ENCODE results near the gene CADM1.

CADM1 gene

GRCh38 chr11:115363426-115363825 lies 140.8 kb downstream of the CADM1 start:
- in situ Hi-C loops (cut with MboI; ENCODE audit: low sequenced_read_pairs) = no loop called here

- in situ Hi-C loops (cut with MboI; ENCODE audit: low sequenced_read_pairs) = no loop called here
Observed at GRCh38 chr11:115362997-115363396, 141.2 kb downstream of the CADM1 start.

GRCh38 chr11:115361025-115361424 lies 143.2 kb downstream of the CADM1 start:
- in situ Hi-C loops (cut with MboI; ENCODE audit: low sequenced_read_pairs) = no loop called here

- in situ Hi-C loops (cut with MboI; ENCODE audit: low sequenced_read_pairs) = no loop called here
Observed at GRCh38 chr11:115360186-115360824, 143.9 kb downstream of the CADM1 start.

DNA sequence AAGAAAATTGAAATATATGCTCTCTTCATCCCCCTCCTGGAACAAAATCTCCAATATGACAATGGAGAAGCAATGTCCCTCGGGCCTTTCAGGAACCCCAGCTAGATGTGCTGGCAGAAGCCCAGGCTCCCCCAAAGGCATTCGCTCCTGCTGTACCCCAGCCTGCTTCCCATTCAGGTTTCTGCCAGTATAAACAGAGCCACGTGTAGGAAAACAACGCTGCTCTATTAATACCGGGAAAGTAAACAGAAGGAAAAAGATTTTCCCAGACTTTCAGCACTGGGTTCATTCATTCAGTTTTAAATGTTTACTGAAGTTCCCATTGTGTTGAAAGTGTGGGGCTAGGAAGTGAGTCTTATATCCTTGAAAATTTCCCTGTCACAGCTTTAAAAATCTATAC lies 147.1 kb downstream of the CADM1 start:
- in situ Hi-C loops (cut with MboI; ENCODE audit: low sequenced_read_pairs) = no loop called here

DNA sequence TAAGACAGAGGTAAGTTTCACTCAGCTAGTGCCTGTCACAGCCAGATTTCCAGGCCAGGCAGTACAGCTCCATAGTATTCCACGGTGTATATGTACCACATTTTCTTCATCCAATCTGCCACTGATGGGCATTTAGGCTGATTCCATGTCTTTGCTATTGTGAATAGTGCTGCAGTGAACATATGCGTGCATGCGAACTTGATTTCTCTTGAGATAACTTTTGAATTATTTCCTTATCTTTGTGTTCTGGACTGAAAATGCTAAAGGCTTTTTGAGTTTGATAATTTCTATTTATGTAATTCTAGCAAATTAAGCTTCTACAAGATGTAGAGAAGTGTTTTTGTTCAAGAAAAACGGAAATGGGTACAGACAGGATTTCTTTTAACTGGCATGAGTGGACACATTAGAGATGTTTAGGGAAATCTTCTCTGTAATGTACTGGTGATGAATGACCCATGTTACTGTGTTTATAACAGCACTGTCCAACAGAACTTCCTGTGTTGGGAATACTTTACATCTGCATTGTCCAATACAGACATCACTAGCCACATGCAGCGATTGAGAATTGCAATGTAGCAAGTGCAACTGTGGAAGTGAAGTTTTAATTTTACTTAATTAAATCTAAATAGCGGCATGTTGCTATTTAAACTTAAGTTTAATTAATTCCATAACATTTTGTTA lies 151.3 kb downstream of the CADM1 start:
- in situ Hi-C loops (cut with MboI; ENCODE audit: low sequenced_read_pairs) = no loop called here

GRCh38 chr11:115349335-115350017 lies 154.7 kb downstream of the CADM1 start:
- in situ Hi-C loops (cut with MboI; ENCODE audit: low sequenced_read_pairs) = loop anchor here (25.0 kb wide), 1 partner anchor 888 kb away; no protein-coding TSS in a partner anchor

- in situ Hi-C loops (cut with MboI; ENCODE audit: low sequenced_read_pairs) = loop anchor here (25.0 kb wide), 1 partner anchor 889 kb away; no protein-coding TSS in a partner anchor
Observed at GRCh38 chr11:115348416-115348815, 155.8 kb downstream of the CADM1 start.

- in situ Hi-C loops (cut with MboI; ENCODE audit: low sequenced_read_pairs) = loop anchor here (25.0 kb wide), 1 partner anchor 890 kb away; no protein-coding TSS in a partner anchor
Observed at GRCh38 chr11:115347106-115347505, 157.1 kb downstream of the CADM1 start.

- in situ Hi-C loops (cut with MboI; ENCODE audit: low sequenced_read_pairs) = loop anchor here (25.0 kb wide), 1 partner anchor 891 kb away; no protein-coding TSS in a partner anchor
Observed at GRCh38 chr11:115345840-115346239, 158.4 kb downstream of the CADM1 start.

GRCh38 chr11:115345361-115345760 lies 158.9 kb downstream of the CADM1 start:
- in situ Hi-C loops (cut with MboI; ENCODE audit: low sequenced_read_pairs) = loop anchor here (25.0 kb wide), 1 partner anchor 892 kb away; no protein-coding TSS in a partner anchor

DNA sequence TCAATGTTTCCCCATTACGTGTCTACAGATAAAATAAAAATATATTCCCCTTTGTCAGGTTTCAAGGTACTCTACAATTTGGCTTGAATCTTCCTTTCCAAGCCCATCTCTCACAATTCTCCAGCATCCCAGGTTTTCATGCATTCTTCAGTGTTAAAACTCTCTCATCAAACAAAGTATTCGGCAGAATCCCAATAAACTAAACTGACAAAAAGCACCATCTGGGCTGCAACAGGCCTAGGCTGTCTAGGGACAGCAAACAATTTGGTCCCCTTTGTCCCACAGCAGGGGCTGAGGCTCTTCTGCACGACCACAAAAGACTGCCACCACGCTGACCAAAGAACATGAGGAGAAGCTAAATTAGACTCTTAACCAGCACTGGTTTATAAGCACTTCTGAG lies 159.4 kb downstream of the CADM1 start:
- in situ Hi-C loops (cut with MboI; ENCODE audit: low sequenced_read_pairs) = loop anchor here (25.0 kb wide), 1 partner anchor 892 kb away; no protein-coding TSS in a partner anchor

GRCh38 chr11:115342142-115342541 lies 162.1 kb downstream of the CADM1 start:
- in situ Hi-C loops (cut with MboI; ENCODE audit: low sequenced_read_pairs) = loop anchor here (25.0 kb wide), 1 partner anchor 895 kb away; no protein-coding TSS in a partner anchor

DNA sequence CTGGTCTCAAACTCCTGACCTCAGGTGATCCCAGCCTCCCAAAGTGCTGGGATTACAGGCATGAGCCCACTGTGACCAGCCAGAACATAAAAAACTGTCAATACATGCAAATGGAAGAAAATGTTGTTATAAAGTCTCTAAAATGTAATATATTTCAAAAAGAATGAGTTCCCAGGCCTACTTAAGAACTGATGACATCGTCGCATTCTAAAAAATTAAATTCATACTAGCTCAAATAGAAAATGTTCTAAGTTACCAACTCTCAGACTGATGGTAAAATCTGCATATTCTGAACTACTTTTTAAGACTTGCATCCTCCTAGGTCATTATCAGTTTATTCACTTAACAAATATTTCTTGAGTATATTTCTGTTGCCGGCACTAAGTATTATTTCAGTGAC lies 163.3 kb downstream of the CADM1 start:
- in situ Hi-C loops (cut with MboI; ENCODE audit: low sequenced_read_pairs) = loop anchor here (25.0 kb wide), 1 partner anchor 896 kb away; no protein-coding TSS in a partner anchor

- in situ Hi-C loops (cut with MboI; ENCODE audit: low sequenced_read_pairs) = loop anchor here (25.0 kb wide), 1 partner anchor 899 kb away; no protein-coding TSS in a partner anchor
Observed at GRCh38 chr11:115338476-115338875, 165.7 kb downstream of the CADM1 start.

DNA sequence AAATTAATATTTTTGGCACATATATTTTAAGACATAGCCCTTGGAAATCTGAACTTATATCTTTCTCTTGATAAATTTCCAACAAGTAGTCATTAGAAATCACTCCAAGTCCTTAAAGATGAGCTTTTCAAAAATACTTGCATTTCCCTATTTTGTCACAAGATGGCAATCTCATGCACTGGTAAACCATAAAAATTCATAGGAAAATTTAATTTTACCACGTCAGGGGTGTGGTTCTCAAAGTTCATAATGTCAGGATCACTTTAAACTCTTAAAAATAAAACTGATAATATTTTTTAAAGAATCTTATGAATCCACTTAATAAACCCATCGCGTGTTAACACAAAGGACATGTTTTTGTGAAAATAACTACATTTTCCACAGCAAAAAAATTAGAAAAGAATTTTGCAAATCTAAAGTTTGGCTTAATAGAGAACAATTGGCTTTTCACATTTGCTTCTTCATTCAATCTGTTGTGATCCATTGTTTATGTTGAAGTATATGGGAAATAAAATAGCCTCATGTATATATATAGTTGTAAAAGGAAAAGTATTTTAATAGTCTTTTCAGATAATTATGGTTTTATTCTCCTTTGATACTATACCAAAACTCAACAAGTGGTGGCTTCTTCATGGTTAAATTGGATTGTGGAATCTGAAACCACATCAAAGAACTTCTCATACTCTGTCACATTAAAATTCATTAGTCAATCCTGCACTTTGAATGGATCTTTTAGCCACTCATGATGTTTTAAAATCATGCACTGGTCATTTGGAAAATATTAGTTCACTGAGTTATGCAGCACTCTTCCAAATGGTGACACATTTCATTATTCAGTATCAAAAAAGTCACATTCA lies 169.1 kb downstream of the CADM1 start:
- in situ Hi-C loops (cut with MboI; ENCODE audit: low sequenced_read_pairs) = loop anchor here (25.0 kb wide), 1 partner anchor 902 kb away; no protein-coding TSS in a partner anchor

- in situ Hi-C loops (cut with MboI; ENCODE audit: low sequenced_read_pairs) = loop anchor here (25.0 kb wide), 1 partner anchor 903 kb away; no protein-coding TSS in a partner anchor
Observed at GRCh38 chr11:115333949-115334348, 170.3 kb downstream of the CADM1 start.

- in situ Hi-C loops (cut with MboI; ENCODE audit: low sequenced_read_pairs) = loop anchor here (25.0 kb wide), 1 partner anchor 904 kb away; no protein-coding TSS in a partner anchor
Observed at GRCh38 chr11:115333121-115333520, 171.1 kb downstream of the CADM1 start.

DNA sequence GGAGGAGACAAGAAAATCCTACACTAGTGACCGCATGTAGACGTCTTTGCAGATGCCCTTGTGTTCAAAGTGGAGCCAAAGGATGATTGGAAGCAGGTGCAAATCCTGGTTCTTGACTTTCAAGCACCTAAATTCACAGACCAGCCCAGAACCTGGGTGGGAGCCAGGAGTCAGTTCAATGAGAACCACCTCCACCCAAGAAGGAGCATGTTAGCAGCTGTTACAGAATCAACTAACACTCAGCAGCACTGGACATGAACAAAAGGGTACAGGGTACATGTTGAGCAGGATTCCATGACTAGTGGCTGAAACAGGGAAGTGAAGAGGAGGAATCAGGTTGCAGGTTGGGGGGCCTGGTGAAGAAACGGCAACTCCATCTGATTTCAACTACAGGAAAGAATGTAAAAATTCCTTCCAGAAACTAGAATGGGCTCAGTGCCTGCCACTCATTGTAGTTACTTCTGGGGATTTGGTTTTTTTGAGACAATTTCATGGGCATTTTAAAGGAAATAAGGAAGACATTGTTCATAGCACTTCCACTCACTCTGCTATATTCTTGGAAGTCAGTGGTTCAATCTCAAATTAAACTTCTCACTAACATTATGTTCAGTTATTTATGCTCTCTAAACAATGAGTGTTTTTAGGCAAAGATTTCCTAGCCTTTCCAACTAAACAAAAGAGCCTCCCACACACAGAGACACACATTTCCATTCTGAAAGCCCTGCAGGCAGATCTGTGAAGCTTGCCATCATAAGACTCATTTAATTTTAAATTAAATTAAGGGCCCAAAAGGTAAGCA lies 173.3 kb downstream of the CADM1 start:
- in situ Hi-C loops (cut with MboI; ENCODE audit: low sequenced_read_pairs) = loop anchor here (25.0 kb wide), 1 partner anchor 906 kb away; no protein-coding TSS in a partner anchor
